ENCODE results near the gene FRK. TPM values are rescaled to one million over a fixed set of nuclear protein-coding genes. Genes with fewer than 3 reads are reported as not detected.
A peak's percentile ranks its signal among the peaks of the same experiment; 100 is the strongest.
"Not testable (repeated sequence)": the region's sequence is repeated elsewhere in the genome, so short reads cannot be mapped to it uniquely, and the experiment has no call there.

The FRK gene
- total RNA-seq, 1 experiment from 2014 or later = not detected

DNA sequence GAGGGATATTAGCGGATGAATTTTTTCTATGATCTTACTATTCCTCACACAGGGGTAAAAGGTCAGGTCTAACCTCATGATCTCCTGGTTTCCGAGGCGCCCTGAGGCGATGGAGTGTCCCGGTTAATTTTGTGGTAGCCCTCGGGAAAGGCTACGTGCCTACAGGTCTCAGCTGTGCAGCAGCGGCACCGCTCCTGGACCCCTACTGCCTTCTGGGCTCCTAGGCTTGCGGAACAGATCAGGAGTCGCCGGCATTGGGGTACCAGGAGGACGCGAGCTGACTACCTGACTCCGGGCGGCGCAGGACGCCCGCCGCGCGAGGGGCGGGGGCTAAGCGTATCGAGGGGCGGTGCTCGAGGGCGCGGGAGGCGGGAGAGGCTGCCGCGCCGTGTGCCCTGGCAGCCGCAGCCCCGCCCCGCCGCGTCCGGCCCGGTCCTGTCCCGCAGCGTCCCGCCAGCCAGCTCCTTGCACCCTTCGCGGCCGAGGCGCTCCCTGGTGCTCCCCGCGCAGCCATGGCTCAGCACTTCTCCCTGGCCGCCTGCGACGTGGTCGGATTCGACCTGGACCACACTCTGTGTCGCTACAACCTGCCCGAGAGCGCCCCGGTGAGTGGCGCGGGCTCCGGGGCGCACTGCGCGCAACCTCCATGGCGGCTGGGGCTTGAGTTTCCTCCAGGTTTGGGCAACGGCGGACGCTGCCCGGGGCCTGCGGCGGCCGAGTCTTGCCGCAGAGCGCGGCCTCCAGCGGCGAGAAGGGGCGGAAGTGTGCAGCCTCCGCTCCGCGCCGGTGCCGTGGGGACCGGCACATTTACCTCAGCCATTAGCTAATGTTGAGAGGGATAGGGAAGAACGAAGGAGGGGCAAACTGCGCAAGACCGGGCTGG, 40.0 kb upstream of the FRK start, which contains the start of gene NT5DC1:
TSS of gene NT5DC1 (plus strand) at position 435 of the 883 bp plus-strand sequence. CDS start at position 513, 78 bp downstream.
- Histone ChIP-seq H3K79me2 (ENCODE audit: low read length) (no peaks in the 10 kb centered on the region), H3K4me3 (ENCODE audit: low read length) (peak within 1 kb of the TSS; percentile 80), H4K20me1 (ENCODE audit: insufficient read depth, low read depth, low read length) (no peaks in the 10 kb centered on the region), H3K27ac (ENCODE audit: low read length) (no peak within 1 kb of the TSS), H3K4me2 (ENCODE audit: low read depth, low read length, poor library complexity, severe bottlenecking) (peak within 1 kb of the TSS; percentile 92), H3K36me3 (ENCODE audit: insufficient read depth, low read length) (no peaks in the 10 kb centered on the region), H3K9ac (ENCODE audit: low read length) (peak within 1 kb of the TSS; percentile 82), H2AFZ (ENCODE audit: low read length) (peak within 1 kb of the TSS; percentile 99), H3K9me3 (ENCODE audit: low read length) (peaks cover 4% of the 10 kb centered on the region), H3K4me1 (ENCODE audit: low read length) (peaks cover 21% of the 10 kb centered on the region), H3K27me3 (ENCODE audit: low read length) (no peaks in the 10 kb centered on the region; the same call in 1 of the 2 replicates), H3K9me2 (replicated peaks; ENCODE audit: insufficient read depth, low read length) (no peaks in the 10 kb centered on the region)
- peak; percentile 94 for DNase-seq

DNA sequence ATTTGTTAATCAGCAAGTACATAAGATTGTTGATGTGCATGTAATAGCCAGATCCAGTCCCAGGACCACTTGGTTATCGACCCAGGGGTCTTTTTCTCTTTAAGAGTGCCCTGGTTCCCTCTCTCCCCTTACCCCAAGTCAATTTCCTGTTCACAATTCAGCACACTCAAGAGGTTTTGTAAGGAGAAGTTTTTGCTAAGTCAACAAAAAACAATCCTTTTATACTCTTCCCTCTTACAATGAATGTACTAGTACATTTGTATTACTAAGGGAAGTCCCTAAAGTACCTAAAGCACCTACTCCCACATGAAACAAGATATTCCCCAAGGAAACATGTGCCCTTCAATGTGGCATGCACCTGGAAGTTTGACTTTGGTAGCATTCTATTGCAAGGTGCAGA, 38.3 kb upstream of the FRK start:
- Histone ChIP-seq H3K27ac (ENCODE audit: low read length) (no peak overlapping the region), H3K36me3 (ENCODE audit: insufficient read depth, low read length) (no peaks in the 10 kb centered on the region), H3K4me2 (ENCODE audit: low read depth, low read length, poor library complexity, severe bottlenecking) (no peak overlapping the region), H4K20me1 (ENCODE audit: insufficient read depth, low read depth, low read length) (no peaks in the 10 kb centered on the region), H3K4me1 (ENCODE audit: low read length) (peaks cover 21% of the 10 kb centered on the region), H3K4me3 (ENCODE audit: low read length) (no peak overlapping the region), H3K27me3 (ENCODE audit: low read length) (no peaks in the 10 kb centered on the region; the same call in 1 of the 2 replicates), H2AFZ (ENCODE audit: low read length) (no peak overlapping the region), H3K9me2 (replicated peaks; ENCODE audit: insufficient read depth, low read length) (no peaks in the 10 kb centered on the region), H3K9ac (ENCODE audit: low read length) (no peak overlapping the region), H3K9me3 (ENCODE audit: low read length) (peaks cover 4% of the 10 kb centered on the region), H3K79me2 (ENCODE audit: low read length) (no peaks in the 10 kb centered on the region)
- no peak for DNase-seq

- H3K27ac ChIP-seq (ENCODE audit: low read length) = no peak overlapping the region
- no peak overlapping the region for H3K4me2 ChIP-seq (ENCODE audit: low read depth, low read length, poor library complexity, severe bottlenecking)
- no peak overlapping the region for H2AFZ ChIP-seq (ENCODE audit: low read length)
- peaks cover 4% of the 10 kb centered on the region for H3K9me3 ChIP-seq (ENCODE audit: low read length)
- H3K4me3 ChIP-seq (ENCODE audit: low read length) = no peak overlapping the region
- no peak overlapping the region for H3K9ac ChIP-seq (ENCODE audit: low read length)
- no peaks in the 10 kb centered on the region for H4K20me1 ChIP-seq (ENCODE audit: insufficient read depth, low read depth, low read length)
- H3K36me3 ChIP-seq (ENCODE audit: insufficient read depth, low read length) = no peaks in the 10 kb centered on the region
- H3K9me2 ChIP-seq (replicated peaks; ENCODE audit: insufficient read depth, low read length) = no peaks in the 10 kb centered on the region
- DNase-seq = peak; percentile 57
- peaks cover 21% of the 10 kb centered on the region for H3K4me1 ChIP-seq (ENCODE audit: low read length)
- no peaks in the 10 kb centered on the region for H3K79me2 ChIP-seq (ENCODE audit: low read length)
- H3K27me3 ChIP-seq (ENCODE audit: low read length) = no peaks in the 10 kb centered on the region; the same call in 1 of the 2 replicates
Observed at GRCh38 chr6:116096979-116097816, 36.5 kb upstream of the FRK start.

- H3K36me3 ChIP-seq (ENCODE audit: insufficient read depth, low read length); H3K4me2 ChIP-seq (ENCODE audit: low read depth, low read length, poor library complexity, severe bottlenecking); H3K4me3 ChIP-seq (ENCODE audit: low read length); DNase-seq; H3K9ac ChIP-seq (ENCODE audit: low read length); H4K20me1 ChIP-seq (ENCODE audit: insufficient read depth, low read depth, low read length); H3K9me2 ChIP-seq (replicated peaks; ENCODE audit: insufficient read depth, low read length); H3K27ac ChIP-seq (ENCODE audit: low read length); H3K79me2 ChIP-seq (ENCODE audit: low read length); H2AFZ ChIP-seq (ENCODE audit: low read length); H3K27me3 ChIP-seq (ENCODE audit: low read length); H3K9me3 ChIP-seq (ENCODE audit: low read length): not testable (repeated sequence)
- H3K4me1 ChIP-seq (ENCODE audit: low read length) = peaks cover 12% of the 10 kb centered on the region
Observed at GRCh38 chr6:116096048-116096759, 35.5 kb upstream of the FRK start.

DNA sequence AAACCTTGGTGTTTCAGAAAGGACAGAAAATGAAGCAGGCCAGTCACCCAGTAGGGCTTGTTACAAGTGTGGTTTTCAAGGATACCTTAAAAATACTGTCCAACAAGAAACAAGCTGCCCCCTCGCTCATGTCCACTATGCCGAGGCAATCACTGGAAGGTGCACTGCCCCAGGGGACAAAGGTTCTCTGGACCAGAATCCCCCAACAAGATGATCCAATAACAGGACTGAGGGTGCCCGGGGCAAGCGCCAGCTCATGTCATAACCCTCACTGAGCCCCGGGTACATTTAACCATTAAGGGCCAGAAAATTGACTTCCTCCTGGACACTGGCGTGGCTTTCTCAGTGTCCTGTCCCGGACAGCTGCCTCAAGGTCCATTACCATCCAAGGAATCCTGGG, 33.4 kb upstream of the FRK start:
- Histone ChIP-seq H3K9me2 (replicated peaks; ENCODE audit: insufficient read depth, low read length) (no peaks in the 10 kb centered on the region), H3K9ac (ENCODE audit: low read length) (no peak overlapping the region), H3K4me1 (ENCODE audit: low read length) (no peaks in the 10 kb centered on the region), H3K79me2 (ENCODE audit: low read length) (no peaks in the 10 kb centered on the region), H3K4me2 (ENCODE audit: low read depth, low read length, poor library complexity, severe bottlenecking) (no peak overlapping the region), H3K27ac (ENCODE audit: low read length) (no peak overlapping the region), H3K9me3 (ENCODE audit: low read length) (peaks cover 4% of the 10 kb centered on the region), H3K27me3 (ENCODE audit: low read length) (no peaks in the 10 kb centered on the region), H3K36me3 (ENCODE audit: insufficient read depth, low read length) (no peaks in the 10 kb centered on the region), H4K20me1 (ENCODE audit: insufficient read depth, low read depth, low read length) (no peaks in the 10 kb centered on the region), H3K4me3 (ENCODE audit: low read length) (no peak overlapping the region), H2AFZ (ENCODE audit: low read length) (no peak overlapping the region)
- DNase-seq = no peak

- Histone ChIP-seq H3K27me3 (ENCODE audit: low read length) (no peaks in the 10 kb centered on the region), H3K36me3 (ENCODE audit: insufficient read depth, low read length) (no peaks in the 10 kb centered on the region), H3K4me3 (ENCODE audit: low read length) (no peak overlapping the region), H3K9me2 (replicated peaks; ENCODE audit: insufficient read depth, low read length) (no peaks in the 10 kb centered on the region), H3K27ac (ENCODE audit: low read length) (no peak overlapping the region), H3K4me1 (ENCODE audit: low read length) (no peaks in the 10 kb centered on the region), H3K4me2 (ENCODE audit: low read depth, low read length, poor library complexity, severe bottlenecking) (no peak overlapping the region), H2AFZ (ENCODE audit: low read length) (no peak overlapping the region), H3K79me2 (ENCODE audit: low read length) (no peaks in the 10 kb centered on the region), H3K9ac (ENCODE audit: low read length) (no peak overlapping the region), H4K20me1 (ENCODE audit: insufficient read depth, low read depth, low read length) (no peaks in the 10 kb centered on the region), H3K9me3 (ENCODE audit: low read length) (no peaks in the 10 kb centered on the region)
- no peak for DNase-seq
Observed at GRCh38 chr6:116090251-116090650, 29.6 kb upstream of the FRK start.

DNA sequence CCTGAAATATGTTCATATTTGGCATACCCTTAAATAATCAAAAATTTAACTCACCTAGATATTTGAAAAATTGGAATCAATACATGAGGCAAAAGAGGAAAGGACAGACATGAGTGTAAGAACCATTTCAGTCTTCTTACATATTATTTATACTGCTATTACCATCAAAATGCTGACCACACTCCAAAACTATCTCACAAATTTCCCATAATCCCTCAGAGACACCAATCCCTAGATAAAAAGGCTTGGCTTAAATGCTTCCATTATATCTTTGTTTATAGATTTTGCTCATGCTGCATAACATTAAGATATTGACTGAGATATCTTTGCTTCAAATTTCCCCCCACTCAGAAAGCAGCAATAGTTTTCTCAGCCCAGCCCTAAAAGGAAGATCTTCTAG, 28.3 kb upstream of the FRK start:
- H3K27me3 ChIP-seq (ENCODE audit: low read length) = no peaks in the 10 kb centered on the region
- H3K9me2 ChIP-seq (replicated peaks; ENCODE audit: insufficient read depth, low read length) = no peaks in the 10 kb centered on the region
- no peaks in the 10 kb centered on the region for H3K9me3 ChIP-seq (ENCODE audit: low read length)
- H3K4me1 ChIP-seq (ENCODE audit: low read length) = no peaks in the 10 kb centered on the region
- H2AFZ ChIP-seq (ENCODE audit: low read length) = no peak overlapping the region
- no peak overlapping the region for H3K27ac ChIP-seq (ENCODE audit: low read length)
- no peak overlapping the region for H3K9ac ChIP-seq (ENCODE audit: low read length)
- no peaks in the 10 kb centered on the region for H3K36me3 ChIP-seq (ENCODE audit: insufficient read depth, low read length)
- H3K4me3 ChIP-seq (ENCODE audit: low read length) = no peak overlapping the region
- H3K4me2 ChIP-seq (ENCODE audit: low read depth, low read length, poor library complexity, severe bottlenecking) = no peak overlapping the region
- no peaks in the 10 kb centered on the region for H4K20me1 ChIP-seq (ENCODE audit: insufficient read depth, low read depth, low read length)
- DNase-seq = no peak
- H3K79me2 ChIP-seq (ENCODE audit: low read length) = no peaks in the 10 kb centered on the region
